Fibroblast of mammary gland (primary cell): ENCODE results near the gene KCNA1.
A peak's percentile ranks its signal among the peaks of the same experiment; 100 is the strongest.

Experiments used
- DNase-seq: peaks from one replicate; pipeline ENCODE4 v3.0.0-alpha.2; 2010; ENCODE audit warnings: low read depth
- H3K4me3 ChIP-seq: 2 replicates; pipeline ENCODE4 v1.5.1; 2011; ENCODE audit warnings: low read depth, mild to moderate bottlenecking, low read length, moderate library complexity; ENCODE audit not compliant: control insufficient read depth
- TF ChIP-seq, protein P1 (sequence below): conservative IDR thresholded peaks from 2 replicates; pipeline ENCODE4 v1.5.1; 2011; ENCODE audit warnings: low read depth, low read length, inconsistent platforms; ENCODE audit not compliant: control insufficient read depth, insufficient read depth

The KCNA1 gene

GRCh38 chr12:4892418-4892817, 17.3 kb upstream of the KCNA1 start:
- TF ChIP-seq, protein P1, sequence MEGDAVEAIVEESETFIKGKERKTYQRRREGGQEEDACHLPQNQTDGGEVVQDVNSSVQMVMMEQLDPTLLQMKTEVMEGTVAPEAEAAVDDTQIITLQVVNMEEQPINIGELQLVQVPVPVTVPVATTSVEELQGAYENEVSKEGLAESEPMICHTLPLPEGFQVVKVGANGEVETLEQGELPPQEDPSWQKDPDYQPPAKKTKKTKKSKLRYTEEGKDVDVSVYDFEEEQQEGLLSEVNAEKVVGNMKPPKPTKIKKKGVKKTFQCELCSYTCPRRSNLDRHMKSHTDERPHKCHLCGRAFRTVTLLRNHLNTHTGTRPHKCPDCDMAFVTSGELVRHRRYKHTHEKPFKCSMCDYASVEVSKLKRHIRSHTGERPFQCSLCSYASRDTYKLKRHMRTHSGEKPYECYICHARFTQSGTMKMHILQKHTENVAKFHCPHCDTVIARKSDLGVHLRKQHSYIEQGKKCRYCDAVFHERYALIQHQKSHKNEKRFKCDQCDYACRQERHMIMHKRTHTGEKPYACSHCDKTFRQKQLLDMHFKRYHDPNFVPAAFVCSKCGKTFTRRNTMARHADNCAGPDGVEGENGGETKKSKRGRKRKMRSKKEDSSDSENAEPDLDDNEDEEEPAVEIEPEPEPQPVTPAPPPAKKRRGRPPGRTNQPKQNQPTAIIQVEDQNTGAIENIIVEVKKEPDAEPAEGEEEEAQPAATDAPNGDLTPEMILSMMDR = no peak
- no peak overlapping the region for H3K4me3 ChIP-seq
- DNase-seq = no peak

GRCh38 chr12:4894019-4894418, 15.7 kb upstream of the KCNA1 start:
- DNase-seq = no peak
- no peak overlapping the region for H3K4me3 ChIP-seq
- TF ChIP-seq, protein P1 = no peak

DNA sequence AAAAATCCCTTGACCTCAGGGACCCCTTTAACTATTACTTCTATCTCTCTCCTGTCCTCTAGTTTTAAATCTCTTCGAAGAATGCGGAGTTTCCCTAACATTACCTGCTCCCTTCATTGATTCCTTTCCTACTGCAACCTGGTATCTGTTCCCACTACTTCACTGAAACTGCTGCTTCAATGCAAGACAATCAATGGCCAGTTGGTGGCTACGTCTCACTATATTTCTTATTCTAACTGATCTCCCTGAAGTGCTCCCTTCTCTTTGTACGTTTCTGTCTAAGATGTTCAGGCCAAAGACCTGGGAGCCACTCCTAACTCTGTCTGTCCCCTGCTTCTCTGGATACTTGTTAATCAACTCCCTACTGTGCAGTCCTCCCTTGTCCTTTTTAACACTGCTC, 10.3 kb upstream of the KCNA1 start:
- no peak for DNase-seq
- TF ChIP-seq, protein P1 = peak; percentile 1
- H3K4me3 ChIP-seq = no peak overlapping the region

DNA sequence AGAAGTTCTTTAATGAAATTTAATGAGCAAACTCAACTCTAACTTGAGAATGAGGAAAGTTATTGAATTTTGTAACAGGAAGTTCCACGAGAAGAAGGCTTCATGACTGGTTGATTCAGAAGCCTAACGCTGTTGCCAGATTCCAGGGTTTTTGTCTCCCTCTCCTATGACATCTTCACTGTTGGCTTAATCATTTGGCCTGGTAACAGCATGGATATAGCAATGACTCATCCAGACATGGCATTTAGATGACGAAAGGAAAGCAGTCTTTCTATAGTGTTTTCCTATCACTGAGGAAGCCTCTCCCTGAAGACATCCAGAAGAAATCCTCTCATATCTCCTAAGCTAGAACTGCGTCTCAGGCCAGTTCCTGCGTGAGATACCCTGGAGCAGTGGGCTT, 9.4 kb upstream of the KCNA1 start:
- TF ChIP-seq, protein P1 = no peak
- peak; percentile 93 for DNase-seq
- no peak overlapping the region for H3K4me3 ChIP-seq

DNA sequence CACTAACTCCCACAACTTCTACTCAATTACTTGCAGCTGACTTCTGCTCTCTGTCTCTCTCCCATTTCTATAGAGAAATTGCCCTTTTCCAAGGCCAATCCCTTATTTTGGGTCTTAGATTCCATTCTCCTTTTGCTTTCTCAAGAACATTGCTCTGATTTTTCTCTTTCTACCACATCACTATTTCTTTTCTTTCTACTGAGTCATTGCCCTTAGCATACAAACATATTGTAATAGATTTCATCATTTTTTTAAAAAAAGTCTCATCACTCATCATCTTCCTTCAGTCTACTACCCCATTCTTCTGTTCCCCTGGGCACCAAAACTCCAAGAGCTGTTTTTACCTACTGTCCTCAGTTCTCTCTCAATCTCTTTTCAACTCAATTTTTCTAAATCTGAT, 4.4 kb upstream of the KCNA1 start:
- no peak for DNase-seq
- H3K4me3 ChIP-seq = no peak overlapping the region
- TF ChIP-seq, protein P1 = no peak

DNA sequence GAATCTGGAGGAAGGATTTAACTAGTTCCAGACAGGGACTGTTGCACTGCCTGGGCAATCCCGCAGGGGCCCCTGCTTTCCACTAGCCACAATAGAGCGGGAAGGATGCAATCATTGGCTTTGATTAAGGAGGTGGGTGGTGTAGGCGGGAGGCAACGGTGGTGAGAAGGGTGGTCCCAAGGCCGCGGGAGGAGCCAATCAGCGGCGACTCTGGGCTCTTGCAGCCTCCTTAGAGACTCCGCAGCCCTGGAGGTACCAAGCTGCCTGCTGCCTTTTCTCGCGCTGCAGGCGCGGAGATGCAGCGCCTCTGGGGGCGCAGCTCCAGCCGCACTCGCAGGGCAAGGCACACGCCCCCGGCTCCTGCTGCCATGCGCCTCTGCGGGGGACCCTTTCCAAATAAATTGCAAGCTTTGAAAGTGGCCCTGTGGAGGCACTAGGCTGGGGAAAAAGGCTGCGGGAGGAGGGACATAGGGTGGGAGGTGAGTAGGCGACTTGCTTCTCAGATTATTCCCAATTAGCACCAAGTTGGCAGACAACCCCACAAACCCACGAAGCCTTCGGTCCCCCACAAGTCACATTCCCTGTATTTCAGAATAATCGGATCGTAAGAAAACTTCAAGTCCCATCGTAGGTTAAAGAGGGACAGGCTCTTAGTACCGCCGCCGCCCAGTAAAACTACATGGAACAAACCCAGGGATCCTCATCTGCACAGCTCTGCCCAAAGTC, 858 bp upstream of the KCNA1 start:
- DNase-seq = peak; percentile 44
- TF ChIP-seq, protein P1 = no peak
- no peak overlapping the region for H3K4me3 ChIP-seq

GRCh38 chr12:4909410-4909733, 333 bp upstream of the KCNA1 start:
- no peak for DNase-seq
- no peak overlapping the region for H3K4me3 ChIP-seq
- TF ChIP-seq, protein P1 = no peak
